Astrocyte (in vitro differentiated cells and primary cell): Measurements from ENCODE around the gene TFDP2. TPM values are rescaled to one million over a fixed set of nuclear protein-coding genes. Genes with fewer than 3 reads are reported as not detected.

Experiments
- DNase-seq: peaks from one replicate; pipeline ENCODE4 v3.0.0-alpha.2; 2010; ENCODE audit warnings: low read depth
- FAIRE-seq: peaks from 2 replicates; lab custom pipeline; 2011; peaks lifted over from hg19 to GRCh38; lab: Jason Lieb, UNC
- H2AFZ ChIP-seq: 2 replicates; pipeline ENCODE4 v1.6.0; 2012; ENCODE audit warnings: low read depth, low read length, inconsistent platforms
- H3K27ac ChIP-seq: 2 replicates; pipeline ENCODE4 v1.5.1; 2011; ENCODE audit warnings: low read depth, low read length, inconsistent platforms
- H3K27me3 ChIP-seq: 2 replicates; pipeline ENCODE4 v1.6.0; 2011; ENCODE audit warnings: low read length, inconsistent platforms; ENCODE audit not compliant: insufficient read depth
- H3K36me3 ChIP-seq: 2 replicates; pipeline ENCODE4 v1.5.1; 2011; ENCODE audit warnings: low read length, inconsistent platforms; ENCODE audit not compliant: insufficient read depth
- H3K4me1 ChIP-seq: 2 replicates; pipeline ENCODE4 v1.5.1; 2011; ENCODE audit warnings: low read length, inconsistent platforms; ENCODE audit not compliant: insufficient read depth
- H3K4me2 ChIP-seq: 2 replicates; pipeline ENCODE4 v1.6.0; 2012; ENCODE audit warnings: low read length, inconsistent platforms
- H3K4me3 ChIP-seq: 2 replicates; pipeline ENCODE4 v1.5.1; 2011; ENCODE audit warnings: low read depth, mild to moderate bottlenecking, low read length, inconsistent platforms; ENCODE audit not compliant: insufficient read depth
- H3K79me2 ChIP-seq: 2 replicates; pipeline ENCODE4 v1.6.0; 2012; ENCODE audit warnings: mild to moderate bottlenecking, low read length, inconsistent platforms; ENCODE audit not compliant: insufficient read depth
- H3K9ac ChIP-seq: 2 replicates; pipeline ENCODE4 v1.6.0; 2012; ENCODE audit warnings: mild to moderate bottlenecking, low read length, inconsistent platforms
- H3K9me3 ChIP-seq: 2 replicates; pipeline ENCODE4 v1.5.1; 2012; ENCODE audit warnings: low read depth, mild to moderate bottlenecking, low read length, inconsistent platforms; ENCODE audit not compliant: insufficient read depth
- H4K20me1 ChIP-seq: 2 replicates; pipeline ENCODE4 v1.6.0; 2012; ENCODE audit warnings: low read length, inconsistent platforms; ENCODE audit not compliant: insufficient read depth
- H3K27ac Mint-ChIP-seq: one replicate; pipeline ENCODE4 v1.8.0; 2021; ENCODE audit warnings: mild to moderate bottlenecking, mixed read lengths; ENCODE audit not compliant: unreplicated experiment
- H3K27me3 Mint-ChIP-seq: one replicate; pipeline ENCODE4 v1.8.0; 2021; ENCODE audit warnings: low read depth, mixed read lengths; ENCODE audit not compliant: unreplicated experiment
- H3K36me3 Mint-ChIP-seq: one replicate; pipeline ENCODE4 v1.8.0; 2021; ENCODE audit warnings: low read depth, mixed read lengths; ENCODE audit not compliant: unreplicated experiment
- H3K4me1 Mint-ChIP-seq: one replicate; pipeline ENCODE4 v1.8.0; 2021; ENCODE audit warnings: low read depth, mixed read lengths; ENCODE audit not compliant: unreplicated experiment
- H3K4me3 Mint-ChIP-seq: one replicate; pipeline ENCODE4 v1.8.0; 2021; ENCODE audit warnings: mild to moderate bottlenecking, moderate library complexity, mixed read lengths; ENCODE audit not compliant: unreplicated experiment
- H3K9me3 Mint-ChIP-seq: one replicate; pipeline ENCODE4 v1.8.0; 2021; ENCODE audit warnings: mild to moderate bottlenecking, mixed read lengths; ENCODE audit not compliant: unreplicated experiment
- EZH2 ChIP-seq: IDR thresholded peaks from 2 replicates; pipeline ENCODE4 v1.6.1; 2012; ENCODE audit warnings: mild to moderate bottlenecking, low read length, inconsistent platforms; ENCODE audit not compliant: insufficient read depth
- total RNA-seq: library from RNA; stranded (reverse); gene quantifications from 2 replicates; pipeline ENCODE4 v1.2.1, GENCODE V29; 2021
- TF ChIP-seq, protein P1 (sequence below): IDR thresholded peaks from 2 replicates; pipeline ENCODE4 v1.5.1; 2011; ENCODE audit warnings: low read depth, mild to moderate bottlenecking, inconsistent platforms, low read length, moderate library complexity; ENCODE audit not compliant: insufficient read depth

TFDP2 gene
- total RNA-seq, 1 donor from 2014 or later: 51.0 TPM

DNA sequence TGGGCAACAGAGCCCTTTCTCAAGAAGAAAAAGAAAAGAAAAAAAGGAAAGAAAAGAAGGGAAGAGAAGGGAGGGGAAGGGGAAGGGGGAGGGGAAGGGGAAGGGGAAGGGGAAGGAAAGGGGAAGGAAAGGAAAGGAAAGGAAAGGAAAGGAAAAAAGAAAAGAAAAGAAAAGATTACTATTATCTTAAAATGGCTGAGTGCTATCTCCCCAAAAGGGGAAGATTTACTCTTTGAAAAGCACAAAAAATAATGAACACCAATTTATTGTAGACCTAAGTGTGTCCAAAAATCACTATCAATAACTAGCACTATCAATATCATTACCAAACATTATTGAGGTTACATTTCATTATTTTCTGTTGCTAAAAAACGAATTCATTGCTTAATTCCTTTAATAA is 183.9 kb downstream of the TFDP2 start:
- Histone ChIP-seq H3K79me2 (no peaks in the 10 kb centered on the region), H3K9me3 (no peaks in the 10 kb centered on the region), H3K4me1 (peaks cover 8% of the 10 kb centered on the region), H3K27ac (no peak overlapping the region), H3K36me3 (no peaks in the 10 kb centered on the region), H3K27me3 (no peaks in the 10 kb centered on the region), H3K4me2 (no peak overlapping the region), H2AFZ (no peak overlapping the region), H3K9ac (no peak overlapping the region), H3K4me3 (no peak overlapping the region), H4K20me1 (no peaks in the 10 kb centered on the region)
- no peak overlapping the region for H3K4me3 Mint-ChIP-seq
- H3K9me3 Mint-ChIP-seq: no peaks in the 10 kb centered on the region
- no peak for FAIRE-seq
- H3K36me3 Mint-ChIP-seq: peaks cover 13% of the 10 kb centered on the region
- H3K4me1 Mint-ChIP-seq: peaks cover 5% of the 10 kb centered on the region
- H3K27ac Mint-ChIP-seq: no peak overlapping the region
- H3K27me3 Mint-ChIP-seq: no peaks in the 10 kb centered on the region
- TF ChIP-seq EZH2: no peak
- TF ChIP-seq, protein P1, sequence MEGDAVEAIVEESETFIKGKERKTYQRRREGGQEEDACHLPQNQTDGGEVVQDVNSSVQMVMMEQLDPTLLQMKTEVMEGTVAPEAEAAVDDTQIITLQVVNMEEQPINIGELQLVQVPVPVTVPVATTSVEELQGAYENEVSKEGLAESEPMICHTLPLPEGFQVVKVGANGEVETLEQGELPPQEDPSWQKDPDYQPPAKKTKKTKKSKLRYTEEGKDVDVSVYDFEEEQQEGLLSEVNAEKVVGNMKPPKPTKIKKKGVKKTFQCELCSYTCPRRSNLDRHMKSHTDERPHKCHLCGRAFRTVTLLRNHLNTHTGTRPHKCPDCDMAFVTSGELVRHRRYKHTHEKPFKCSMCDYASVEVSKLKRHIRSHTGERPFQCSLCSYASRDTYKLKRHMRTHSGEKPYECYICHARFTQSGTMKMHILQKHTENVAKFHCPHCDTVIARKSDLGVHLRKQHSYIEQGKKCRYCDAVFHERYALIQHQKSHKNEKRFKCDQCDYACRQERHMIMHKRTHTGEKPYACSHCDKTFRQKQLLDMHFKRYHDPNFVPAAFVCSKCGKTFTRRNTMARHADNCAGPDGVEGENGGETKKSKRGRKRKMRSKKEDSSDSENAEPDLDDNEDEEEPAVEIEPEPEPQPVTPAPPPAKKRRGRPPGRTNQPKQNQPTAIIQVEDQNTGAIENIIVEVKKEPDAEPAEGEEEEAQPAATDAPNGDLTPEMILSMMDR: no peak
- DNase-seq: no peak

DNA sequence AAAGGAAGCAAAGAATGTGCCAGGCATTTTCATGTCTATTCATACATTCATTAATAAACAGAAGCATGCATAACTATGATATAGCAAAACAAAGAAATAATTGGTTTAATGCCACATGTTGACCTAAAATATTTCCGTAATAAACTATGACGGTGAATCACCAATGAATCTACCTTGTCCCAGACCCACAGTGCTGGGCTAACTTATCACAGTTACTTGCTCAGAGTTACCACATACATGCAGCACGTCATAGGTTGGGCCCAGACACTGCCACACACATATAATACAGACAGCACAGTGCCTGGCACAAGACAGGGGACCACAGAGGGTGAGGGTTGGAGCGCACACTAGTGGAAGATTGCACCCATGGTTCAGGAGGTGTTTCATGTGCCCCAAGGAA is 186.0 kb downstream of the TFDP2 start:
- Histone ChIP-seq H3K9ac (no peak overlapping the region), H3K9me3 (no peaks in the 10 kb centered on the region), H3K4me3 (no peak overlapping the region), H3K4me1 (peaks cover 22% of the 10 kb centered on the region), H4K20me1 (no peaks in the 10 kb centered on the region), H2AFZ (no peak overlapping the region), H3K79me2 (no peaks in the 10 kb centered on the region), H3K27me3 (no peaks in the 10 kb centered on the region), H3K36me3 (no peaks in the 10 kb centered on the region), H3K27ac (no peak overlapping the region), H3K4me2 (no peak overlapping the region)
- no peak overlapping the region for H3K4me3 Mint-ChIP-seq
- no peak overlapping the region for H3K27ac Mint-ChIP-seq
- FAIRE-seq (no peak), DNase-seq (no peak)
- TF ChIP-seq EZH2: no peak
- TF ChIP-seq, protein P1: no peak
- peaks cover 21% of the 10 kb centered on the region for H3K4me1 Mint-ChIP-seq
- H3K36me3 Mint-ChIP-seq: peaks cover 13% of the 10 kb centered on the region
- H3K27me3 Mint-ChIP-seq: no peaks in the 10 kb centered on the region
- H3K9me3 Mint-ChIP-seq: no peaks in the 10 kb centered on the region

DNA sequence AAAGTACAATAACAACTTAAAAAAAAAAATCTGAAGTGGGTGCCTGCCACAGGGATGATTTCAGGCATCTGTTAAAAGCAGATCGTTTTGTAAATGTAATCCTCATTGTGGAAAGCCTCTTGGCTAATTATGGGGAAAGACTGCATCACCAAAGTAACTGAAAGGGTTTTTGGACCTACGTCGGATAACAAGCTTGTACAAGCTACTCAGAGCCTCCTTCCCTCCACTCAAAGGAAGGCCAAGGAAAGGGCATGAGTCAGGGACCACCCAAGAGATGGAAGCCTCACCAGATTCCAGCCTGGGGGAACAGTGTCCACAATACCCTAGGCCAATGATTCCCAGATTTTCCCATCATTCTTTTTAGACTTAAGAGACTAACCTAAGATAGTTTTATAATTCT is 188.6 kb downstream of the TFDP2 start:
- Mint-ChIP-seq H3K27ac (peak overlapping the region; percentile 92), H3K4me1 (peaks cover 21% of the 10 kb centered on the region), H3K36me3 (peaks cover 18% of the 10 kb centered on the region), H3K9me3 (no peaks in the 10 kb centered on the region), H3K27me3 (no peaks in the 10 kb centered on the region), H3K4me3 (no peak overlapping the region)
- no peak for FAIRE-seq
- Histone ChIP-seq H3K9ac (peak overlapping the region; percentile 80), H4K20me1 (no peaks in the 10 kb centered on the region), H2AFZ (no peak overlapping the region), H3K27ac (peak overlapping the region; percentile 96), H3K4me1 (peaks cover 22% of the 10 kb centered on the region), H3K79me2 (no peaks in the 10 kb centered on the region), H3K4me3 (no peak overlapping the region), H3K36me3 (no peaks in the 10 kb centered on the region), H3K4me2 (peak overlapping the region; percentile 47), H3K9me3 (no peaks in the 10 kb centered on the region), H3K27me3 (no peaks in the 10 kb centered on the region)
- peak; percentile 71 for DNase-seq
- no peak for TF ChIP-seq EZH2
- TF ChIP-seq, protein P1: no peak
